RCC 7860 (cell line): Measurements from ENCODE around the gene CNBD2.
"Not testable (repeated sequence)": the region's sequence is repeated elsewhere in the genome, so short reads cannot be mapped to it uniquely, and the experiment has no call there.

Experiments used
- DNase-seq: peaks from one replicate; pipeline ENCODE4 v3.0.0-alpha.2; 2015; ENCODE audit warnings: low spot score
- FAIRE-seq: peaks from 2 replicates; lab custom pipeline; 2012; peaks lifted over from hg19 to GRCh38; lab: Jason Lieb, UNC

CNBD2 gene

GRCh38 chr20:36060676-36061075 lies 92.3 kb downstream of the CNBD2 start:
- FAIRE-seq (no peak), DNase-seq (no peak)

DNA sequence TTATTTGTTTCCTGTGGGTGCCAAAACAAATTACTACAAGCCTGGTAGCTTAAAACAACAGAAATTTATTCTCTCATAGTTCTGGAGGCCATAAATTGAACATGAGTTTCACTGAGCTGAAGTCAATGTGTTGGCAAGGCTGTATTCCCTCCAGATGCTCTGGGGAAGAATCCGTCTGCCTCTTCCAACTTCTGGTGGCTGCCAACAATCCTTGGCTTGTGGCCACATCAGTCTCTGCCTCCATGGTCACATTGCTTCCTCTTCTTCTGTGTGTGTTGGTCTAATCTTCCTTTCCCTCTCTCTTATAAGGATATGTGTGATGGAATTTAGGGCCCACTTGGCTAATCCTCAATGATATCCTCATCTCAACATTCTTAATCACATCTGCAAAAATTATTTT lies 93.4 kb downstream of the CNBD2 start:
- no peak for FAIRE-seq
- no peak for DNase-seq

- no peak for FAIRE-seq
- DNase-seq, result no peak
Measured at GRCh38 chr20:36062799-36063198, 94.4 kb downstream of the CNBD2 start.

DNA sequence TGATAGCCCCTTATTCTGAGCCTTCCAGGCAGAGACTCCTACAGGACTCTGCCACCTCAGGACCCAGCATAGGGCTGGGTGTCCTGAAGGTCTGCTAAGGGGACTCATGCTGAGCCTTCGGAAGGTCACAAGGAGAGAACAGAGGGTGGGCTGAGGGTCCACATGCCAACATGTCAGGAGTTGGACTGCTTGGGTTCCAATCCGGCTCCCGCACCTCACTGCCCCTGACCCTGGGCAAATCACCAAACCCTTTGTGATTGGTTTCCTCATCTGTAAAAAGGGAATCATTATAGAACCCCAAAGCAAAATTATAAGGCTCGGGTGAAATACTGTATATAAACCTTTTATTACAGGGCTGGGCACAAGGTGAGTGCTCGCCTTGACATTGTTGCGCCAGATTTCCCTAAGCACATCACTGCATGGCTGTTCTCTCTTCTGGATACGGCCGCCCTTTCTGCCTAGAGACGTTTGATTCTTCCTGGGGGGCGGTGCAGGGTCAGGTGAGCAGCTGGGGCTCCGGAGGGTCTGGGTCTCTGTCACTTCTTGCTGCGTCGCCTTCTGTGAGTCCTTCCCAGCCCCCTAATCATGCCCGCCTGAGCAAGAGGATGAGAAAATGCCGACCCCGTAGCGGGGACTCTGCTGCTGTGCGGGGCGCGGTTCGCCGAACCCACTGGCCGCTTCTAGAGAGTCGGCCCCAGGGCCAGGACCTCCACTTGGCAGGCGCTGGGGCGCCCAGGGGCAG lies 95.7 kb downstream of the CNBD2 start:
- no peak for FAIRE-seq
- DNase-seq, result no peak

DNA sequence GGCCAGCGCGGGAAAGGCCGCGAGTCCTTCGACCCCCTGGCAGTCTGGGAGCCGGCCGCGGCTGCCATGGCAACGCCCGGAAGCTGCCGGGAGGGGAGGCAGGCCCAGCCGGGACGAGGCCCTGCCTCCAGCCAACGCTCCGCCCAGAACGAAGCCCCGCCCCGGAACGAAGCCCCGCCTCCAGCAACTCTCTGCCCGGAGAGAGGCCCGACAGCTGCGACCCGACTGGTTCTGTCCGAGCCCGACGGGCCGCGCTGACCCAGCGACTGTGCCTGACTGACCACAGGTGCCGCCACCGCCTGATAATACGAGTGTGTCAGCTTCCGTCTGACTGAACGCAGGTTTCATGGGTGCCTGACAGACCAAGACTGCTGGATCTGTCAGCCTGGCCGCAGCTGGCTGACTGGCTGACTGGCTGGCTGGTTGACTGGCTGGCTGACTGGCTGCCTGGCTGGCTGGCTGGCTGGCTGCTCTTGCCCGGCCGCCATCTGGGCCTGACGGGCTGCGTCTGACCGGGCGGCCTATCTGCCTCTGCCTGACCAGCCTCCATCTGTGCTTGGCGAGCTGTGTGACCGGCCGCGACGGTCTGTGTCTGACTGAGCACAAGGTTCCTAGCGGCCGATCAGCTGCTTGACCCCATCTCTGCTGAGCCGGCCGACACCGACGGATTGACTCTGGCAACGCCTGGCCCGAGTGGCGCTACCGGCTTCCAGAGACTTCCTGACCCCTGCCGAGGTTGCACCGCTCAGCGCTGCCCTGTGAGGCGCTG lies 96.5 kb downstream of the CNBD2 start:
- DNase-seq (peak; percentile 96), FAIRE-seq (peak; percentile 80)

GRCh38 chr20:36065427-36065998 lies 97.1 kb downstream of the CNBD2 start:
- no peak for FAIRE-seq

GRCh38 chr20:36066777-36067176 lies 98.4 kb downstream of the CNBD2 start:
- no peak for DNase-seq
- no peak for FAIRE-seq

More at GRCh38 chr20:36065427-36065998, 97.1 kb downstream of the CNBD2 start:
- no peak for DNase-seq

GRCh38 chr20:36068526-36068925 lies 100.1 kb downstream of the CNBD2 start:
- not testable (repeated sequence) for DNase-seq, FAIRE-seq

- DNase-seq (no peak), FAIRE-seq (no peak)
Measured at GRCh38 chr20:36070451-36070850, 102.1 kb downstream of the CNBD2 start.

DNA sequence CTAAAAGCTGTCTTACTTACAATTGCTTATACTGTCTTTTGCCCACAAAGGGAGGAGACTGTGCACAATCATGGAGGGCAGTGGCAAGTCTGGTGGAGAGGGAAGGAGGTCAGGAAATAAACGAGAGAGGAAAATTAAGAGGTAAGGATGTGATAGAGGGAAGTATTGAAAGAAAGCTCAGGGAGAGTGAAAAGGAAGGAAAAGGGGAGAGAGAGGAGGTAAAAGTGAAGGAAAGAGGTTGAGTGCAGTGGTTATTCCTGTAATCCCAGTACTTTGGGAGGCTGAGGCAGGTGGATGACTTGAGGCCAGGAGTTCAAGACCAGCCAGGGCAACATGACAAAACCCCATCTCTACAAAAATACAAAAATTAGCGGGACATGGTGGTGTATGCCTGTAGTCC lies 103.5 kb downstream of the CNBD2 start:
- FAIRE-seq (no peak), DNase-seq (no peak)

- no peak for DNase-seq
- no peak for FAIRE-seq
Measured at GRCh38 chr20:36074983-36075382, 106.6 kb downstream of the CNBD2 start.

GRCh38 chr20:36077762-36078161 lies 109.4 kb downstream of the CNBD2 start:
- FAIRE-seq, DNase-seq: not testable (repeated sequence)

DNA sequence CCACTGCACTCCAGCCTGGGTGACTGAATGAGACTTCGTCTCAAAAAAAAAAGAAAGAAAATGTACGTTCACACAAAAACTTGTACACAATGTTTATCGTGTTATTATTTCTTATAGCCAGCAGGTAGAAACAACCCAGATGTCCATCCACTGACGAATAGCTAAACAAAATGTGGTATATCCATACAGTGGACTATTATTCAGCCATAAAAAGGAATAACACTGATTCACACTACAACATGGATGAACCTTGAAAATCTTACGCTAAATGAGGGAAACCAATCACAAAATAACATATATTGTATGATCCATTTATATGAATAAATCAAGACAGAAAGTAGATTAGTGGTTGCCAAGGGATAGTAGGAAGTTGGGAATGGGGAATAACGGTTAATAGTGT lies 111.1 kb downstream of the CNBD2 start:
- no peak for DNase-seq
- no peak for FAIRE-seq

GRCh38 chr20:36079984-36080383 lies 111.6 kb downstream of the CNBD2 start:
- not testable (repeated sequence) for DNase-seq, FAIRE-seq
